Measurements from ENCODE around the gene ZNF136. TPM values are rescaled to one million over a fixed set of nuclear protein-coding genes. Genes with fewer than 3 reads are reported as not detected.

Gene ZNF136
- total and polyA plus RNA-seq, 2 donors: 7.4 to 24.7 TPM

DNA sequence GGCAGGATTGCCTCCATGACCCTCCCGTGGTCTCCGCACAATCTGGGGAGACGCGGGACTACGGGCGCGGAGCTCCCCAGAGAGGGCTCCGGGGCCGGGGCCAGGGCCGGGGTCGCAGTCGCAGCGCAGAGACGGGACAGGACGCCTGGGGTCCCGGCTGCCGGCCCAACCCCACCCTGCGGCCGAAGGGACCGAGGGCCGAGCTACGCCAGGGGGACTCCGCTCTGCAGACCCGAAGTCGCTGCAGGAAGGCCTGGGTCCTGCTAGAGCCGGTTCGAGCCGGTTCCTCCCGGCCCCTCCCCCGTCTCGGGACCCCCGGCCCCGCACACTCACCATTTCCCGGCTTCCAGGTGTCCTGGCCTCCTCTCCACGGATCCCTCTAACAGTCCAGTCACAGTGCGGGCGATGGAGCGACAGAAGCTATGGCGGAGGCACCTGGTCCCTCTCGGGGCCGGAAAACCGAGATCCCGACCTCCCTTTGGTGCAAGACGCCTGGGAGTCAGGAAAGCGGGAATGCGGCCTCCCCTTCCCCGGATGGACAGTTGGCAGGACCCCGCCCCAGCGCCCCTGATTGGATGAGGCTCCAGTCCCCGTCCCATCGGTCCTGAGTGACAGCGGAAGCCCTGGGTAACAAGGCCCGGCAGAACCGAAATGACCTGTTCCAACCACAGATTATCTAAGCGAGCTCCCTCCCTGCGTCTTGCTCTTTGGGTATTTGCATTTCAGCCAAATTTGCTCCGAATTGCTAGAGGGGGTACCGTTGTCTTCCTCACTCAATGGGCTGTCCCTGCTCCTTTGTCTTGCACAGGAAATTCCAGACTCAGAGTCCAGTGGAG lies 6.5 kb upstream of the ZNF136 start, which contains the start of gene ZNF625:
TSS of gene ZNF625 (minus strand) at position 512 of the 836 bp plus-strand sequence. CDS start at position 336, 176 bp downstream.
- DNase-seq (ENCODE audit: extremely low spot score): peak; percentile 88
- Histone ChIP-seq H3K36me3 (ENCODE audit: insufficient read depth) (no peaks in the 10 kb centered on the region), H3K4me3 (ENCODE audit: low read depth, low read length) (peak within 1 kb of the TSS; percentile 79), H3K27ac (ENCODE audit: low read depth) (peak within 1 kb of the TSS; percentile 59), H3K4me1 (ENCODE audit: insufficient read depth) (no peaks in the 10 kb centered on the region)
- WGBS: under 1% methylated on average over 58 of the region's 58 CpGs

DNA sequence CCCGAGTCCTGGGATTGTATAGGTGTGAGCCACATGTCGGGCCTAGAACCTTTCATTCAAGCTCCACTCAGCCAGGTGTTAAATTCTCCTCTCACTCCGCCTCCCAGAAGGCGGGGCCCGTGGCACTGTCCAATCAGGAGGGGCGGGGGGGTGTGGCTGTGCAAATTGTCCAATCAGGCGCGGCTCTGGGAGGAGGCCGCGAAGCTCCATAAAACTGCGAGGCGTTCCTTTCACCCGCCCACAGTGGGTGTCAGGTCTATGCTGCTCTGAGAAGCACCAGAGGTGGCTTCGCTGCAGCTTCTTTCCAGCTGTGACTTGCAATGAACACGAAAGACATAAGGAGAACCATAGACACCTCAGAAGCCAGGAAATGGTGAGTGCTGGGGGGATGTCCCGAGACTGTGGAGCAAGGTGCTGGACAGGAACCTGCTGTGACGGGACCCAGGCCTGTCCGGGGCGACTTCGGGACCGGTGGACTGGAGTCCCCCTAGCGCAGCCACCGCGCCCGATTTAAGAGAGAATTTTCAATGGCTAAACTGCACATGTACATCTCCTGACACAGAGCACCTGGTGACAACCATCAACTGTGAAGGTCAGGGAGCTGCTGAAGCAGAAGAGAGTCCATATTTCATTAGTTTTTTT lies 3.0 kb upstream of the ZNF136 start:
- DNase-seq (ENCODE audit: extremely low spot score): no peak
- no peak overlapping the region for H3K27ac ChIP-seq (ENCODE audit: low read depth)
- H3K4me3 ChIP-seq (ENCODE audit: low read depth, low read length): no peak overlapping the region
- WGBS: 92% methylated on average over 25 of the region's 25 CpGs
- no peaks in the 10 kb centered on the region for H3K4me1 ChIP-seq (ENCODE audit: insufficient read depth)
- no peaks in the 10 kb centered on the region for H3K36me3 ChIP-seq (ENCODE audit: insufficient read depth)

DNA sequence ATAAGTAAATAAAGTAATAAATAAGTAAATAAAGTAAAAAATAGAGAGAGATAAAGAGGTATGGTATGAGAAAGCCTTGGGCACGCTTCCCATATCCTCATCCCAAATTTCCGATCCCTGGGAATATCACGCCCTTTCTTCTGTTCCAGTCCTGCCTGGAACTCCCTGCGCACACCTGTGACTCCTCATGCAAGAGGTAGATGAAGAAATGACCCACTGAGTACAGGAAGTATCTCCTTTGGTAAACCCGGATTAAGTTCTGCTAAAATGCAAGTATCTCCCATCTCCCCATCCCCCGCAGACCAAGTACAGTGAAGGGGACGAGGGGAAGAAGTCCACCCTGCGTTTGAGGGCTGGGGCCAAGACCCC lies 399 bp upstream of the ZNF136 start:
- Histone ChIP-seq H3K4me1 (ENCODE audit: insufficient read depth) (no peaks in the 10 kb centered on the region), H3K27ac (ENCODE audit: low read depth) (no peak overlapping the region), H3K4me3 (ENCODE audit: low read depth, low read length) (peak overlapping the region; percentile 91), H3K36me3 (ENCODE audit: insufficient read depth) (no peaks in the 10 kb centered on the region)
- WGBS: 15% methylated on average over 8 of the region's 8 CpGs
- DNase-seq (ENCODE audit: extremely low spot score): no peak

DNA sequence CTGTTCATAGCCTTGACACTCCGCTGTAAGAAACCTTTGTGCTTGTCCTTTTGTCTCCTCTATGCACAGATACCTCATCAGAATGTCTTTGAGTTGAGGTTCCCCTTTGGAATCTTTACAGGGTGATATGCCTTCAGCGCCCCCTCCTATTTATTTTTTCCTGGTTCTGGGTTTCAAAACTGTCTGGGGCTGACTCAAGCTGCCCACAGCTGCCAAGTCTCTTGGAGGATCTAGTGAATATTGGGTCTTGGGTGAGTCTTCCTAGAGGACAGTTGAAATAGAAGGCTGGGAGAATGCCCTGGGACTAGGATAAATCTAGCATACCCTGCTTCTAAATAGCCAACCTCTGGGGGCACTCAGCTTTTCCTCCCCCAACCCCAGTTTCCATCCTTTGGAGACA lies 930 bp downstream of the ZNF136 start:
- Histone ChIP-seq H3K4me3 (ENCODE audit: low read depth, low read length) (peak overlapping the region; percentile 91), H3K27ac (ENCODE audit: low read depth) (no peak overlapping the region), H3K4me1 (ENCODE audit: insufficient read depth) (no peaks in the 10 kb centered on the region), H3K36me3 (ENCODE audit: insufficient read depth) (no peaks in the 10 kb centered on the region)
- WGBS: 8% methylated on average over 2 of the region's 2 CpGs
- DNase-seq (ENCODE audit: extremely low spot score): no peak

DNA sequence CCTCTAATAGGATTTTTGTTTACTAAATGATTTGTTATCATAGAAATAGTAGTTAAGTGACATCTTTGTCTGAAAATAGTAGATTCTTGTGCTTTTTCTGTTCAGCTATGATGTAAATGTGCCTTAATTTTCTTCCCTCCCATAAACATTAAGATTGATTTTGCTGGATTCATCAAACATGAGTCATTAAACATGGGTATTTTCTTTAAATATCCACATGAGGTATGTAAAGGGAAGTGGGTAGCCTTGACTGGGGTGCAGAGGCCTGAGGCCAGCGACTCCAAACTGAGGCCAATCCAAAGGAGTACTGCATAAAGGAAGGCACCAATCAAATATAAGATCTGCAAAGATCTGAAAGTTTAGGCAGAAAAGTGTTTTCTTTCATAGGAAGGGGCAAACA lies 3.7 kb downstream of the ZNF136 start:
- Histone ChIP-seq H3K27ac (ENCODE audit: low read depth) (peak overlapping the region; percentile 34), H3K4me1 (ENCODE audit: insufficient read depth) (no peaks in the 10 kb centered on the region), H3K36me3 (ENCODE audit: insufficient read depth) (peaks cover 7% of the 10 kb centered on the region), H3K4me3 (ENCODE audit: low read depth, low read length) (no peak overlapping the region)
- 79% methylated on average over 1 of the region's 1 CpG for WGBS
- DNase-seq (ENCODE audit: extremely low spot score): no peak

DNA sequence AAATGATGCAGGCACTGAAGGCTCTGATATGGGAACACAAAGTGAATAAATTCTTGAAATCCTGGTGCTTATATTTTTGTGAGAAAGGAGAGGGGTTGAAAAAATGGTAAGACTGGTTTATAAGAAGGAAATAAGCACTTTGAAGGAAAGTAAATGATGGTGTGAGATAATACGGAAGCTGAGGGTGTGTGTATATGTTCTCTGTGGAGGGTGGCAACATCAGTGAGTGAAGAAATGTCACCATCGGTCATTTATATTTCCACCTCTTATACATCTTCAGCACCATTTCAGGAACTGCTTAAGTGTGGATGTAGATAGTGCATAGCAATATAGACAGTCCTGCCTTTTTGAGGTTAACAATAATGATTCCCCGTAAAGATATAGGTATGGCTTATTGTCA lies 17.5 kb downstream of the ZNF136 start:
- Histone ChIP-seq H3K4me3 (ENCODE audit: low read depth, low read length) (no peak overlapping the region), H3K36me3 (ENCODE audit: insufficient read depth) (peaks cover 2% of the 10 kb centered on the region), H3K27ac (ENCODE audit: low read depth) (no peak overlapping the region), H3K4me1 (ENCODE audit: insufficient read depth) (no peaks in the 10 kb centered on the region)
- DNase-seq (ENCODE audit: extremely low spot score): no peak
- WGBS: 92% methylated on average over 3 of the region's 3 CpGs

DNA sequence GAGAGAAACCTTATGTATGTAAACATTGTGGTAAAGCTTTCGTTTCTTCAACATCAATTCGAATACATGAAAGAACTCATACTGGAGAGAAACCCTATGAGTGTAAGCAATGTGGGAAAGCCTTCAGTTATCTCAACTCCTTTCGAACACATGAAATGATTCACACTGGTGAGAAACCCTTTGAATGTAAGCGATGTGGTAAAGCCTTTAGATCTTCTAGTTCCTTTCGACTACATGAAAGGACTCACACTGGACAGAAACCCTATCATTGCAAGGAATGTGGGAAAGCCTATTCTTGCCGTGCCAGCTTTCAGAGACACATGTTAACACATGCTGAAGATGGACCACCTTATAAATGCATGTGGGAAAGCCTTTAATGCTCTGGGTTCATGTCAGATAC lies 24.7 kb downstream of the ZNF136 start:
- over 99% methylated on average over 6 of the region's 6 CpGs for WGBS
- peaks cover 13% of the 10 kb centered on the region for H3K36me3 ChIP-seq (ENCODE audit: insufficient read depth)
- H3K4me3 ChIP-seq (ENCODE audit: low read depth, low read length): no peak overlapping the region
- no peaks in the 10 kb centered on the region for H3K4me1 ChIP-seq (ENCODE audit: insufficient read depth)
- no peak for DNase-seq (ENCODE audit: extremely low spot score)
- H3K27ac ChIP-seq (ENCODE audit: low read depth): no peak overlapping the region

DNA sequence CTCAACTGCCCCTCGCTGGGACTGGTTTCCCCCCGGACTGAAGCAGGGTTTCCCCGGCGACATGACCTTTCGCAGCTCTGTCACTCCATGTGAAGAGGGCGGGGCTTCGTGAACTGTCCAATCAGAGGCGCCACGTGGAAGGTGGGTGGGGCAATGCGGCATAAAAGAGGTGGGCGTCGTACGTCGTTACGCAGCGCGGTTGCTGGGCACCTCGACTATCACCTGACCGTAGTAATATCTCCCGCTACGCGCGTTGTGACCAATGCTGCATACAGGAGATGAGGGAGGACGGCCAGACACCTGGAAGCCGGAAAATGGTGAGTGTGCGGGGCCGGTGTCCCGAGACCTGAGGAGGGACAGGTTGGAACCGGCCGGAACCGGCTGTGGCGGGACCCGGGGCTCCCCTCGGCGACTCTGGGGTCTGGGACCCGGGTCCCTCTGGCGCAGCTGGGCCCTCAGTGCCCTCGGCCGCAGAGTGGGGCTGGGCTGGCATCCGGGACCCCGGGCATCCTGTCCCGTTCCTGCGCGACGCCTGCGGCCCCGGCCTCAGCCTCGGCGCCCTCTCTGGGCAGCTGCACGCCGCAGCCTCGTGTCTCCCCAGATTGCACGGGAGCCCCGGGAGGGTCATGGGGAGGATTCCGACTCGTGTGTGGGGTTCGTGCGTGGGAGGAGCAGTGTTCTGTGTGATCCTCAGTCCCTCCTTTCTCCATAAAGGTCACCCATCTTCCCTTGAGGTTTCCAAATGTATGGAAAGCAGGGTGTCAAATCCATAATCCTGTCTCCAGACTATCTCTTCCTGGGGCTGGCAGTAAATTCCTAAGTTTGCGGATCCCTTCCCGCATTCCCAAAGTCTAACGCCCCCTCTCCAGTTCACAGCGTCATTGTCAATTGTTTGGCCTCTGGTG lies 32.2 kb downstream of the ZNF136 start:
- no peaks in the 10 kb centered on the region for H3K4me1 ChIP-seq (ENCODE audit: insufficient read depth)
- WGBS: under 1% methylated on average over 62 of the region's 62 CpGs
- H3K4me3 ChIP-seq (ENCODE audit: low read depth, low read length): peak overlapping the region; percentile 45
- peaks cover 2% of the 10 kb centered on the region for H3K36me3 ChIP-seq (ENCODE audit: insufficient read depth)
- peak; percentile 67 for DNase-seq (ENCODE audit: extremely low spot score)
- no peak overlapping the region for H3K27ac ChIP-seq (ENCODE audit: low read depth)

DNA sequence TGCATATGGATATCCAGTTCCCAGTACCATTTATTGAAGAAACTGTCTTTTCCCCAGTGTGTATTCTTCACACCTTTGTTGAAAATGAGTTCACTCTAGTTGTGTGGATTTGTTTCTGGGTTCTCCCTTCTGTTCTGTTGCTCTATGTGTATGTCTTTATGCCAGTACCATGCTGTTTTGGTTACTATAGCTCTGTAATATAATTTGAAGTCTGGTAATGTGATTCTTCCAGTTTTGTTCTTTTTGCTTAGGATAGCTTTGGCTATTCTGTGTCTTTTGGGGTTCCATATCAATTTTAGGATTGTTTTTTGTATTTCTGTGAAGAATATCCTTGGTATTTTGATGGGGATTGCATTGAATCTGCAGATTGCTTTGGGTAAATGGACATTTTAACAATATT lies 35.2 kb downstream of the ZNF136 start:
- Histone ChIP-seq H3K4me1 (ENCODE audit: insufficient read depth) (no peaks in the 10 kb centered on the region), H3K27ac (ENCODE audit: low read depth) (no peak overlapping the region), H3K4me3 (ENCODE audit: low read depth, low read length) (no peak overlapping the region), H3K36me3 (ENCODE audit: insufficient read depth) (no peaks in the 10 kb centered on the region)
- no peak for DNase-seq (ENCODE audit: extremely low spot score)

DNA sequence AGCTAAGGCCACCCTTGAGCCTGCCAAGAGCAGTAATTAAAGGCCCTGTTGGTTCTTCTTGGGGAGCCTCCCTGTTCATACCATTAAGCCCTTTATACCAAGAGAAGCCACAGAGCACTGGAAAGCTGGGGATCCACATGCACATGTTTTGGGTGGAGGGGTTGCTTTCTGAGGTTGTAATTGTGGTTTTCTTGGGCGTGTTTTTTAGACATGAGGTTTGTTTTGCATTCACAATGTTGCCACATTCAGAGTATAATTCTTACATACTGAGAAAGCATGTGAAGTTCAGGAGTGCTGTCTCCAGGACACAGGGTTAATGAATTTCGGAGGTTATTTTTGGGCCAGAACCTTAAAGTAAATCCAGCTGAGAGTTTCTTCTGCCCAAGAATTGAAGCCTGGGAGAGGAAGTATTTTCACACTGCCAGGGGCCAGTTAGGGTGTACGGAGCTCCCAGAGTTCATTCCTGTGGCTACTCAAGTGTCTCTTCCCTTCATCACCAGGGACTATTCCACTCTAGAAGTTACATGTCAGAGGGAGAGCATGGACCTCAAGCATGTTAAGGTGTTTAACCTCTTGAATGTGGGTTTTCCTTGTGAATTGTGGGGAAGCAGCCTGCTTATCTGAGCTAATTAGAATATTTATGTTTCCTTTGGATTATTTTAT lies 37.0 kb downstream of the ZNF136 start:
- no peak for DNase-seq (ENCODE audit: extremely low spot score)
- Histone ChIP-seq H3K36me3 (ENCODE audit: insufficient read depth) (no peaks in the 10 kb centered on the region), H3K4me1 (ENCODE audit: insufficient read depth) (no peaks in the 10 kb centered on the region), H3K27ac (ENCODE audit: low read depth) (no peak overlapping the region), H3K4me3 (ENCODE audit: low read depth, low read length) (no peak overlapping the region)
- 80% methylated on average over 3 of the region's 3 CpGs for WGBS

DNA sequence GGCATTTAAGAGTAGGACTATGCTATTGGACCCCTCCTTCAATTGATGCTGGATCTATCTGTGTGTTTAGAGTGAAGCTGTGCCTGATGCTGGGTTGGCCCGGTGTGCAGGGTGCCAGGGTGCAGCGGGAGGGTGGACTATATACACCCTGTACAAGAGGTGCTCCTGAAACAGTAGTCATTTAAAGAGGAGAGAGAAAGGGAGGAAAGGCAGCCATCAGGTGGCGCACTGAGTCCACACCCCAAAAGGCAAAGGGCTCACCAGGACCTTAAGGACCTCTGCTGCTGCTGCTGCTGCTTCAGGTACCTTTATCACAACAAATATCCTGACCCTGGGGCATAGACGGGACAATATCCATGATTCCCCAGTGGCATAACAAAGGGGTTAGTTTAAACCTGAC lies 39.4 kb downstream of the ZNF136 start:
- no peak for DNase-seq (ENCODE audit: extremely low spot score)
- peaks cover 3% of the 10 kb centered on the region for H3K36me3 ChIP-seq (ENCODE audit: insufficient read depth)
- 44% methylated on average over 4 of the region's 4 CpGs for WGBS

DNA sequence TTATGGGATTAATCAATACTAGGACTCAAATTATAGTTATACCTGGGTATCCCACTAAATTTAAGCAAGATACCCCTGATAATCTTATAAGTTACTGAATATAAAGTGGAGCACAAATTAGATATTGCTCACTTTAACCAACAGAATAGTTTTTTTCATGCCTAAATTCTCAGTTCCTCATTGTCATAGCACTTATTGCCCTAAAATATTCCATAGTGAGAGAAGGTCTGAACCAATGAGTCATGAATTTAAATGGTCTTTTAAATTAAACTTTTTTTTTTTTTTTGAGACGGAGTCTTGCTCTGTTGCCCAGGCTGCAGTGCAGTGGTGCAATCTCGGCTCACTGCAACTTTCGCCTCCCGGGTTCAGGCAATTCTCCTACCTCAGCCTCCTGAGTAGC lies 42.4 kb downstream of the ZNF136 start:
- peaks cover 3% of the 10 kb centered on the region for H3K36me3 ChIP-seq (ENCODE audit: insufficient read depth)
- WGBS: 99% methylated on average over 4 of the region's 4 CpGs
- no peak for DNase-seq (ENCODE audit: extremely low spot score)
- H3K4me3 ChIP-seq (ENCODE audit: low read depth, low read length): no peak overlapping the region
- no peak overlapping the region for H3K27ac ChIP-seq (ENCODE audit: low read depth)
- no peaks in the 10 kb centered on the region for H3K4me1 ChIP-seq (ENCODE audit: insufficient read depth)

More for the DNA sequence above, 39.4 kb downstream of the ZNF136 start:
- Histone ChIP-seq H3K4me1 (ENCODE audit: insufficient read depth) (no peaks in the 10 kb centered on the region), H3K27ac (ENCODE audit: low read depth) (no peak overlapping the region), H3K4me3 (ENCODE audit: low read depth, low read length) (no peak overlapping the region)

DNA sequence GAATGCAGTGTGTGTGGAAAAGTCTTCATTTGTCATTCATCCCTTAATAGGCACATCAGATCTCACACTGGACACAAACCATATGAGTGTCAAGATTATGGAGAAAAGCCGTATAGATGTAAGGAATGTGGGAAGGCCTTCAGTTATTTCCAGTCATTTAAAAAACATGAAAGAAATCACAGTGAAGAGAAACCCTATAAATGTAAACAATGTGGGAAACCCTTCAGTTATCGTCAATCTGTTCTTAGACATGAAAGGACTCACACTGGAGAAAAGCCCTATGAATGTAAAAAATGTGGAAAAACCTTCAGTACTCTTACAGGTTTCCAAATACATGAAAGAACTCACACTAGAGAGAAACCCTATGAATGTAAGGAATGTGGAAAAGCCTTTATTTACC lies 45.3 kb downstream of the ZNF136 start:
- no peak overlapping the region for H3K27ac ChIP-seq (ENCODE audit: low read depth)
- no peak overlapping the region for H3K4me3 ChIP-seq (ENCODE audit: low read depth, low read length)
- no peak for DNase-seq (ENCODE audit: extremely low spot score)
- WGBS: 94% methylated on average over 2 of the region's 2 CpGs
- H3K36me3 ChIP-seq (ENCODE audit: insufficient read depth): peaks cover 3% of the 10 kb centered on the region
- H3K4me1 ChIP-seq (ENCODE audit: insufficient read depth): no peaks in the 10 kb centered on the region

All from urinary bladder (tissue), 4 donors.